HG03196 (cell line): ENCODE data around the gene ZNF778.
"Not testable (repeated sequence)": the region's sequence is repeated elsewhere in the genome, so short reads cannot be mapped to it uniquely, and the experiment has no call there.

Experiments
- ATAC-seq: cut with Tn5 transposase; IDR thresholded peaks from one replicate; pipeline ENCODE4 v1.9.1; 2021; ENCODE audit not compliant: unreplicated experiment

The ZNF778 gene

DNA sequence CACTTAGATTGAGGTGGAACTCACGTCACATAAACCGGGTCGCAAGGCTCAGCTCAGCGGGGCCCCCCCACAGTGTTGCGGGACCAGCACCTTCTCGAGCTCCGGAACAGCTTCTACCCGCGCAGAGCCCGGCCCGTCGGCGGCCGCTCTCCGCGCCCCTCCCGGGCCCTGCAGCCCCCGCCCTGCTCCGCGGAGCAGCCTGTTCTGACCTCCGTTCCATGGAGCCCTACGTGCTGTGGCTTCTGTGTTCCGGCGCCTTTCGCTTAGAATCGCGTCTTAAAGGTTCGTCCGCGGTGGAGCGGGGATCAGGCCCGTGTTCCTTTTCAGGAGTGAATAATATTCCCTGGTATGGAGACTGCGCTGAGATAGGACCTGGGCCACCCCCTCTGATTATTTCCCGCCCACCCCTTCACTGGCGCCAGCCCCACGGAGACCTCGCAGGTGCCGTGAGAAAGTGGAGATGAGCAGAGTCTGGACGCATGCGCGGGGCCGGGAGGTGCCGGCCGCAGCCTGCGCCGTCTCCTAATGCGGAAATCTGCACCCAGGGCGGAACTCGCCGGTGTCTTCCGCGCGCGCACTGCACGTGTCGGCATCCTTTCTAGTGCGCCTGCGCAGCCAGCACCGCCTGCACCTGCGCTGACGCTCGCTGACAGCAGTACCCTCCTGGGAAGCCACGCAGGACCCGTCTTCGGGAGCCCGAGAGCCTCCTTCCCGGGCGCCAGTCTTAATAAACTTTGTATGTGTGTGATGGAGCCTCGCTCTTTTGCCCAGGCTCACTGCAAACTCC lies 30.9 kb downstream of the ZNF778 start:
- no peak for ATAC-seq

DNA sequence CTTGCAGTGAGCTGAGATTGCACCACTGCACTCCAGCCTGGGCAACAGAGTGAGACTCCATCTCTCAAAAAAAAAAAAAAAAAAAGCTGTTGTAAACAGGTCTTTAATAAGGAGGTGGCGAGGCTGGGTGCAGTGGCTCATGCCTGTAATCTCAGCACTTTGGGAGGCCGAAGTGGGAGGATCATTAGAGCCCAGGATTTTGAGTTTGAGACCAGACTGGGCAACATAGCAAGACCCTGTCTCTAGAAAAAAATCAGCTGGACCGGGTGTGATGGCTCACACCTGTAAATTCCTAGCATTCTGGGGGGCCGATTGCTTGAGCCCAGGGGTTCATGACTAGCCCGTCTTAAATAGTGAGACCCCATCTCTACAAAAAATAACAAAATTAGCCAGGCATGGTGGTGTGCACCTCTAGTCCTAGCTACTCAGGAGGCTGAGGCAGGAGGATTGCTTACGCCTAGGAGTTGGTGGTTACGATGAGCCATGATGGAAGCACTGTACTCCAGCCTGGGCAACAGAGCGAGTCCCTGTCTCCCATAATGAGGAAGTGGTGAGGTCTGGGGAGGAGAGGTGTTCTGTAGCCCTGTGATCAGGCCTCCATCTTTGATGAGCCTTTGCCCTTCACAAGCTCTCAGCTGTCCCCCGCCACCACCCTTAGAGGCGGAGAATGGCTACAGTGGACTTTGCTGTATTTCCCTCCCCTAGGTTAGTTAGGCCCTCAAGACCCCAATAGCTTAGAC lies 36.2 kb downstream of the ZNF778 start:
- no peak for ATAC-seq

DNA sequence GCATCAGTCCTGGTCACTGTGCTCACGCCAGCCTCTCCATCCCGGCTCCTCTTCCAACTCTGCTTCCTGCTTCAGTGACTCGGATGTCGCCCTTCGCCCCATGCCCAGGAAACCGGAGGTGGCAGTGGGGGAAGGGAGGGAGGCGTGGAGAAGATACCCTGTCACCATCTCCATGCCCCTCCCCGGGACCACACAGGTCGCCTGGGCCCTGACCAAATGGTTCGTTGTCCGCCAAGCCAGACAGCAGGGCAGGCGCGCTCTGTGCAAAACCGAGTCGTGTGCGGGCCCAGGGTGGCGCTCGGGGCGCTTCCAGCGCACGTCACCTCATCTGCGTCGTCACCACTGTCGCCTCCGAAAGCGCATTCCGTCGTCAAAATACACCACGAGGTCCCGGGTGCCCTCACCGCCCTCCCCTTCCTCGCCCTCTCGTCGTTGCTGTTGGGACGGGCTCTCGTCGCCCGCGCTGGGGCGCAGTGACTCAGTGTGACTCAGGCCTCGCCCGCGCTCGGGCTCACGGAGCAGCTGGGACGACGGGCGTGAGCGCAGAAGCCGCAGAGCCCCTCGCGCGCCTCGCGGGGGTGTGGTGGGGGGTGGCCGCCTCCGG lies 39.2 kb downstream of the ZNF778 start:
- ATAC-seq, result no peak

- no peak for ATAC-seq
Measured at GRCh38 chr16:89257281-89257731, 39.8 kb downstream of the ZNF778 start.

DNA sequence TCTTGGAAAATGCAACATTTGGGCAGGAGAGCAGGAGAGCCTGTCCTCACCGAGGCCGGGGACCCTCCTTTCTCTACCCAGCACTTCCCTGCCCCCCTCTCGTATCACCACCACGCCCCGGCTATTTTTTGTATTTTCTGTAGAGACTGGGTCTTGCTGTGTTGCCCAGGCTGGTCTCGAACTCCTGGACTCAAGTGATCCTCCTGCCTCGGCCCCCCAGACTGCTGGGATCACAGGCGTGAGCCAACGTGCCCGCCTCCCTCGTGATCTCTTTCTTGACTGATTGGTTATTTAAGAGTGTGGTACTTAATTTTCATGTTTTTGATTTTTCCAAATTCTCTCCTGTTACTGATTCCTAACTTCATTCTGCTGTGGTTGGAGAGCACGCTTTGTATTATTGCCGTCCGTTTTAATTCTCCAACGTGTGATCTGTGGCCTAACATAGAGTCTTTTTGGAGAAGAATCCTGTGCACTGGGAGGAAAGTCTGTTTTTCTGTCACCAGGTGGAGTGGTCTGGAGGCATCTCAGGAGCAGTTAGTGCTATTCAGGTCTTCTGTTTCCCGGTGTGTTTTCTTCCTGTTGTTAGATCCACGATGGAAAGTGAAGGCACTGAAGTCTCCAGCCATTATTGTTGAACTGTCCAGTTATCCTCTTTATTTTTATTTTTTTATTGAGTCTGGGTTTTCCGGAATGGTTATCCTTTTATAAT lies 40.4 kb downstream of the ZNF778 start:
- no peak for ATAC-seq

DNA sequence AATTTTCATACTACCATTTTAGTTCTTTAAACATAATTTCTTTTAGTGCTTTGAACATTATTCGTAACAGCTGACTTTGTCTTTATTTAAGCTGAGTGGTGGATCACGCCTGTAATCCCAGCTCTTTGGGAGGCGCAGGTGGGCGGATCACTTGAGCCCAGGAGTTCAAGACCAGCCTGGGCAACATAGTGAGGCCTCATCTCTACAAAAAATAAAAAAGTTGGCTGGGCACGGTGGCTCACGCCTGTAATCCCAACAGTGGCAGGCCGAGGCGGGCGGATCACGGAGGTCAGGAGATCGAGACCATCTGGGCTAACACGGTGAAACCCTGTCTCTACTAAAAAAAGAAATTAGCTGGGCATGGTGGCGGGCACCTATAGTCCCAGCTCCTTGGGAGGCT lies 42.4 kb downstream of the ZNF778 start:
- not testable (repeated sequence) for ATAC-seq

DNA sequence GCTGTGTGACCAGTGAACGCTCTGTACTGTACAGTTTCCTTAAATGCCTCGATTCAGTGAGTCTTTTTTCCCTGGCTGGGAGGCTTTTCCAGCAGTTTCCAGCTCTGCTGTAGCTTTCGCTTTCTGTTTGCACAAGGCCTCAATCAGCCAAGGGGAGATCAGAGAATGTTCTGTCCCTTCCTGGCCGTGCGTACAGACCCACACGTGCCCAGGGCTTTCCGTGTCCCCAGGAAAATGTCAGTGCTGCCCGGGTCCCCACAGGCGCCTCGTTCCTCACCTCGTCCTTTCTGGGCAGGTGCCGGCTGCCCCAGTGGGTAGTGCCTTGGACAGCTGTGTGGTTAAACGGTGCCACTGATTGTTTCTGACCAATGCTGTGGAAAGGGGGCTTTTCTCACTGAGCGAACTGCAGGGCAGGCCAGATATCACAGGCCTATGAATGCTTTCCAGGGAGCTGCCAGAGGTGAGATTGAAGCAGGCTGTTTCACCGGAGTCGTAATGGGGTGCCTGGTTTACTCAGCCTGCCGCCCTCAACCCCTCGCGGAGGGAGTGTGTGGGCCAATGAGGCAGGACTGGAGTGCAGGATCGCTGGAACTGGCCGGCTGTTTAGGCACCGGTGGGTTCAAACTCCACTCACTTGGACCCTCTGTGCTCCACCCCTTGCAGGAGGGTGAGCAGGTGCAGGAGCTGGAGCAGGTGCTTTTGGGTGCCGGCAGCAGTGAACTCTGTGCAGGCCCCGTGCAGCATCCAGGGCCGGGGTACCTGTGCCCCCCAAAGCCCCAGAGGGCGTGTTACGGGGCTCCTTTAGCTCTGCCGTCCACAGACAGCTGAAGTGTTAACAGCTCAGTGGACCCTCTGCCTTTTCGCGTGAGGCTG lies 44.4 kb downstream of the ZNF778 start:
- no peak for ATAC-seq

DNA sequence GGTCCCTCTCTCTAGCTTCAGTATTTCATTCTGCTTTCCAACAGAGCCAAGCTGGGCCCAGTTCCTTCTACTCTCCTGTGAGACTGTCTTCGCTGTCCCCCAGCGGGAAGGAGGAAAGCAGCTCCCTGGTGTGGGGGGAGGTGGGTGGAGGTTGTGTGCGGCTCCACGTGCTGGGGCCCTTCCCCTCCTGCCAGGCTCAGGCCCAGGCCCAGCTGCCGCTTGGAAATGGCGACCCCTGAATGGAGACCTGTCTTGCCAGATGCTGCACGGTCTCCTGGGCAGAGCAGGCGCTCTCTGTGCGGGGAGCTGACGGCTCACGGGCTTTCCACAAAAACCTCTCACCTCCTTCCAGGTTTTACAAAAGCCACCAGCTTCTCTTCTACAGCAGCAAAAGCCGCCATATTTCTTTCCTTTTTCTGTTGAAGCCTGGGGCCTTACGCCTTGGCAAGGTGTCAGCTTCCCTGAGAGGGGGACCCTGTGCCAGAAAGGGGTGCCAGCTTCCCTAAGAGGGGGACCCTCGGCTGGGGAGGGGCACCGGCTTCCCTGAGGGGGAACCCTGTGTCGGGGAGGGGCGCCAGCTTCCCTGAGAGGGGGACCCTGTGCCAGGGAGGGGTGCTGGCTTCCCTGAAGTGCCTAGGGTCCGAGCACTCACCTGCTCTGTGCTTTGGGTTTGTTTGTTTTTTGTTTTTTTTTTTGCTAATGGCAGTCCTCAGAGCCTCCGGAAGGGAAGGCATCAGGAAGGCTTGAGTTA lies 47.5 kb downstream of the ZNF778 start:
- ATAC-seq, result no peak

GRCh38 chr16:89265647-89266046 lies 48.1 kb downstream of the ZNF778 start:
- ATAC-seq, result no peak

DNA sequence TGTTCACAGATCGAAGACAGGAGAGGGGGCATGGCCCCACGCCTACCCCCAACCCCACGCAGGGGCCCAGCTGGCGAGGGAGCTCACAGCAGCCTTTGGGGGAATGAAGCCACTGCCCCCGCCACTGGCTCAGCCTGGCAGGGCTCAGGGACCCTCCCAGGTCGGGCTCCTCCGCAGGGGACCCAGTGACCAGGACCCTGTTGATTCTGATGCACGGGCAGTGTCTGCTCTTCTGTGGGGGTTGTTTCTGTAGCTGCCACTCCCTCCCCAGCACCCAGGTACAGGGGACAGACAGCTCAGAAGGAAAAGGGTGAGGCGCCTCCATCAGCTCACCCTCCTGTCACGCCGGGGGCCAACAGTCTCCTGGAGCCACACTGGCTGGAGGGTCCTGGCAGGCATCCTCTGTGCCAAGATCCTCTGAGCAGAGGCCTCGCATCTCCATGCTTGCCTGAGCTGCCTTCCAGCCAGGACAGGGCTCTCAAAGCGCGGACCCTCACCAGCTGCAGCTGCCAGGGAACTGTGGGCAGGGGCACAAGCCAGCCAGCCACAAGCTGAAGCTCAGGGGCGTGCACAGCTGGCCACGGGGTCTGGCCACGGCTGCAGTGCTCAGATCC lies 49.1 kb downstream of the ZNF778 start:
- ATAC-seq, result no peak

GRCh38 chr16:89267746-89268145 lies 50.2 kb downstream of the ZNF778 start:
- not testable (repeated sequence) for ATAC-seq

DNA sequence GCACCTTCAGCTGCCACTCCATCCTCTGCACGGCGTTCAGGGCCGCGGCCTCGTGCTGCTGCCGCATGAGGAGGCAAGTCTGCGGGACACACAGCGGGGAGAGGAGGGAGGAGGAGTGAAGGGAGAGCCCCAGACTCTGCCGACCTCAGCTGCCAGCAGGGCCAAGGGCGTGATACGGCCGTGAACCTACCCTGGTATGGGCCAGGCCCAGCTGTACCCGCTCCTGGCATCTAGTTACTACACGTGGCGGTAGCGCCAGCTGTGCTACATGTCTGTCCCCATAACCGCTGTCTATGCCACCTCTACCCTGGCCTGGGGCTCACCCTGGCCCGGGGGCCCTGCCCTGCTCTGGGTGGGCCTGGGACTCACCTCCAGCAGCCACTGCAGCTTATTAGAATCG lies 51.1 kb downstream of the ZNF778 start:
- ATAC-seq, result no peak

- no peak for ATAC-seq
Measured at GRCh38 chr16:89268987-89269735, 51.7 kb downstream of the ZNF778 start.

GRCh38 chr16:89269805-89270665 lies 52.5 kb downstream of the ZNF778 start:
- no peak for ATAC-seq

DNA sequence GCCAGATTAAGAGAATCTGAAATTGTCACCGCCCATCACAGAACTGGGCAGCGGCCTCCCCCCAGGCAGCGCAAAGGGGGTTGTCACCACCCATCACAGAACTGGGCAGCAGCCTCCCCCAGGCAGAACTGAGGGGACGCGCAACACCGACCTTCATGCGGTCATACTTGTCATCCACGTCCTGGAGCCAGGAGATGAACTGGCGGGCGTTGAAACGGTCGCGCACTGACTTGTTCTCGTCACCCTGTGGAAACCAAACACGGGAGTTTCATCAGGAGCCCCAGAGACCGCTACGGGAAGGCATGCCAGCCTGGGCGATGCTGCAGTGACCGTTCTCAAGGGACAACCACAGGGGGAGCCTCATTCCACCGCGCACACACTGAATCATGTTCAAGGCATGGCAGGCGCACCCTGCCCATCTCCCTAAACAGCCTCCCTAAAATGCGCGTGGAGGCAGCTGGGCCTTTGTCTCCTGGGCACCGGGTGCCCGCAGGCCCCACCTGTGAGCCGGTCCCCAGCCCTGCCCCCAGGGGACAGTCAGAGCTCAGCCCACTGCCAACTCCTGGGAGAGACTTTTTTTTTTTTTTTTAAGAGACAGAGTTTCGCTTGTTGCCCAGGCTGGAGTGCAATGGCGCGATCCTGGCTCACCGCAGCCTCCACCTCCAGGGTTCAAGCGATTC lies 53.3 kb downstream of the ZNF778 start:
- ATAC-seq, result no peak

- ATAC-seq, result no peak
Measured at GRCh38 chr16:89272631-89273030, 55.1 kb downstream of the ZNF778 start.
